SK-N-SH treated with all-trans-retinoic acid at 6 μM for 48 hours (cell line): ENCODE measurements around the gene SCFD2.
A peak's percentile ranks its signal among the peaks of the same experiment; 100 is the strongest.

Experiments used
- ATAC-seq: fragments of 200-7000 bp; cut with Tn5 transposase; 3 replicates; pipeline ENCODE4 v1.9.1; 2020; ENCODE audit warnings: mild to moderate bottlenecking, moderate library complexity
- ARNTL ChIP-seq: fragments of 450-650 bp; formaldehyde crosslinking; IDR thresholded peaks from 2 replicates; pipeline ENCODE4 v1.5.0; 2020; ENCODE audit warnings: low read depth, mild to moderate bottlenecking, moderate library complexity, borderline replicate concordance
- BACH2 ChIP-seq: fragments of 250-450 bp; sonication (Bioruptor Pico); IDR thresholded peaks from 2 replicates; pipeline ENCODE4 v1.9.0; 2021; ENCODE audit warnings: mild to moderate bottlenecking, borderline replicate concordance
- CSRNP3 ChIP-seq: fragments of 250-450 bp; sonication (Bioruptor Pico); IDR thresholded peaks from 2 replicates; pipeline ENCODE4 v1.5.1; 2021; ENCODE audit warnings: mild to moderate bottlenecking, moderate library complexity
- ESRRG ChIP-seq: fragments of 250-450 bp; sonication (Bioruptor Pico); IDR thresholded peaks from 2 replicates; pipeline ENCODE4 v1.6.1; 2021; ENCODE audit warnings: mild to moderate bottlenecking
- GLIS3 ChIP-seq: fragments of 250-450 bp; sonication (Bioruptor Pico); IDR thresholded peaks from 2 replicates; pipeline ENCODE4 v1.5.0; 2020; ENCODE audit warnings: mild to moderate bottlenecking, moderate library complexity
- PATZ1 ChIP-seq: fragments of 250-450 bp; sonication (Bioruptor Pico); IDR thresholded peaks from 2 replicates; pipeline ENCODE4 v1.8.0; 2020; ENCODE audit warnings: mild to moderate bottlenecking, moderate library complexity, borderline replicate concordance
- POU6F1 ChIP-seq: fragments of 250-450 bp; sonication (Bioruptor Pico); IDR thresholded peaks from 2 replicates; pipeline ENCODE4 v1.8.0; 2021; ENCODE audit warnings: low read depth, mild to moderate bottlenecking, moderate library complexity, borderline replicate concordance
- PPARA ChIP-seq: fragments of 250-450 bp; sonication (Bioruptor Pico); IDR thresholded peaks from 2 replicates; pipeline ENCODE4 v1.5.0; 2020; ENCODE audit warnings: mild to moderate bottlenecking, borderline replicate concordance
- RARB ChIP-seq: fragments of 250-450 bp; sonication (Bioruptor Pico); IDR thresholded peaks from 2 replicates; pipeline ENCODE4 v1.8.0; 2021; ENCODE audit warnings: mild to moderate bottlenecking, moderate library complexity
- SNAI2 ChIP-seq: fragments of 250-450 bp; sonication (Bioruptor Pico); IDR thresholded peaks from 2 replicates; pipeline ENCODE4 v1.5.0; 2020; ENCODE audit warnings: mild to moderate bottlenecking, moderate library complexity
- TCF4 ChIP-seq: fragments of 250-450 bp; sonication (Bioruptor Pico); IDR thresholded peaks from 2 replicates; pipeline ENCODE4 v1.8.0; 2021; ENCODE audit warnings: mild to moderate bottlenecking, moderate library complexity, borderline replicate concordance
- TOX ChIP-seq: fragments of 250-450 bp; sonication (Bioruptor Pico); IDR thresholded peaks from 2 replicates; pipeline ENCODE4 v1.8.0; 2021; ENCODE audit warnings: mild to moderate bottlenecking, moderate library complexity, borderline replicate concordance
- TSHZ2 ChIP-seq: fragments of 250-450 bp; sonication (Bioruptor Pico); IDR thresholded peaks from 2 replicates; pipeline ENCODE4 v1.5.0; 2020; ENCODE audit warnings: mild to moderate bottlenecking, moderate library complexity
- ZFP3 ChIP-seq: fragments of 250-450 bp; sonication (Bioruptor Pico); IDR thresholded peaks from 2 replicates; pipeline ENCODE4 v1.5.0; 2020; ENCODE audit warnings: mild to moderate bottlenecking, moderate library complexity
- ZFP30 ChIP-seq: fragments of 450-650 bp; formaldehyde crosslinking; IDR thresholded peaks from 2 replicates; pipeline ENCODE4 v1.5.0; 2022; ENCODE audit warnings: mild to moderate bottlenecking, moderate library complexity
- ZNF565 ChIP-seq: fragments of 450-650 bp; formaldehyde crosslinking; conservative IDR thresholded peaks from 2 replicates; pipeline ENCODE4 v1.5.0; 2020; ENCODE audit warnings: low read depth, mild to moderate bottlenecking, moderate library complexity
- ZNF70 ChIP-seq: fragments of 450-650 bp; formaldehyde crosslinking; IDR thresholded peaks from 2 replicates; pipeline ENCODE4 v1.5.0; 2020; ENCODE audit warnings: mild to moderate bottlenecking, moderate library complexity
- ZNF8 ChIP-seq: fragments of 450-650 bp; formaldehyde crosslinking; IDR thresholded peaks from 2 replicates; pipeline ENCODE4 v1.5.0; 2020; ENCODE audit warnings: mild to moderate bottlenecking, moderate library complexity

SCFD2 gene

DNA sequence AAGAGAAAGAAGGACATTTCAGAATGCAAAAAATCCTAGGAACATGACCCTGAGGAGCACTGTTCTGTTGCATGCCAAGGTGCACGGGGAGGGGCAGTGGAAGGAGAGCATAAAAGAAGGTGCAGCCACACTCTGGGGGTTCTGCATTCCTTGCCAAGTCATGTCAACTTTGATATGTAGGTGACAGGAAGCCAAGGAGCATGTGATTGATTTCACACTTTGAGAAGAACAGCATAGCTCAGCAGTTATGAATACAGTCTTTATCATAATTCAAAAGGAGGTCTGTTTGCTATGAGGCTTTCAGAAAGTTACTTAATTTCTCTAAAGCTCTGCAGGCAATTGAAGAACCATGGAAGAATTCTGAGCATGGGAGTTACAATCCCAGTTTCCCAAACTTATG is 50.6 kb downstream of the SCFD2 start:
- TF ChIP-seq CSRNP3 (no peak), ARNTL (CRISPR knock-in tag) (no peak), ZFP30 (CRISPR knock-in tag) (no peak), TCF4 (CRISPR knock-in tag) (no peak), ZNF565 (no peak), BACH2 (CRISPR knock-in tag) (no peak), ZNF8 (CRISPR knock-in tag) (no peak)
- TF ChIP-seq, all 23 proteins: peak for 0
- ATAC-seq, result no peak; the same call in 2 of the 3 replicates

GRCh38 chr4:53314252-53314651 is 51.6 kb downstream of the SCFD2 start:
- TF ChIP-seq TCF4 (CRISPR knock-in tag), result no peak
- TF ChIP-seq TOX (CRISPR knock-in tag), result no peak
- TF ChIP-seq RARB (CRISPR knock-in tag), result no peak
- no peak for TF ChIP-seq SNAI2 (CRISPR knock-in tag)
- no peak for TF ChIP-seq PPARA (CRISPR knock-in tag)
- no peak for TF ChIP-seq ZNF565
- no peak for TF ChIP-seq GLIS3 (CRISPR knock-in tag)
- no peak for TF ChIP-seq POU6F1 (CRISPR knock-in tag)
- TF ChIP-seq ZNF70, result no peak
- no peak for TF ChIP-seq ZFP3
- no peak for TF ChIP-seq ARNTL (CRISPR knock-in tag)
- no peak for TF ChIP-seq ZFP30 (CRISPR knock-in tag)
- TF ChIP-seq BACH2 (CRISPR knock-in tag), result no peak
- no peak for TF ChIP-seq PATZ1 (CRISPR knock-in tag)
- no peak for TF ChIP-seq CSRNP3
- TF ChIP-seq TSHZ2 (CRISPR knock-in tag), result no peak
- no peak for TF ChIP-seq ESRRG (CRISPR knock-in tag)
- no peak for ATAC-seq

DNA sequence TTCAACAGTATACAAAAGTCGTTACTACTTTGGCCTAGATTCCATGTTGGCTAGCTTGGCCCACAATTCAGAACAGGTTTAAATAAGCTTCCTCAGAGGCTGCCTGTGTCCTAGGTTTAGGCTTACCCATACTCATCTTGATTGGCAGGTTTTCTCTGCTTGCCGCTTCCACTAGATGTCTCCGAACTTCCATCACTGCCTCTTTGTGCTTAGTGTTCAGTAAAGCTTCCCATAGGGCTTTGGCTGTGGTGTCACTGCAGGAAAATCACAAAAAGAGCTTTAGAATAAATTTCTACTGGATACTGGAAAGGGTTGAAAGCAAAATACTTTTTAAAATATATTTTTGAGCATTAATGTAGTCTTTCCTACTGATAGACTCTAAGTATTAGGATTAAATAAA is 52.4 kb downstream of the SCFD2 start:
- peak; percentile 58 for ATAC-seq
- TF ChIP-seq SNAI2 (CRISPR knock-in tag), result no peak
- TF ChIP-seq CSRNP3, result no peak
- no peak for TF ChIP-seq PPARA (CRISPR knock-in tag)
